ENCODE results near the gene SMIM15. TPM values are rescaled to one million over a fixed set of nuclear protein-coding genes. Genes with fewer than 3 reads are reported as not detected.

The SMIM15 gene
- total and polyA plus RNA-seq, 2 donors (not counting 3 experiments of a cell fraction or from before 2014, with no cell fraction given) = 18.4 to 48.8 TPM

- no peak overlapping the region for H3K4me3 ChIP-seq (replicated peaks in 1 of 3; ENCODE audit: insufficient read depth in 1 of 3, low read depth in 1 of 3, low read length in 3 of 3)
- no peak overlapping the region for H2AFZ ChIP-seq (ENCODE audit: low read depth, low read length)
- DNase-seq (ENCODE audit: low read depth, low spot score) (no peak), FAIRE-seq (no peak)
- H3K4me2 ChIP-seq (ENCODE audit: insufficient read depth, low read length) = peak overlapping the region; percentile 21
- no peaks in the 10 kb centered on the region for H3K9me1 ChIP-seq (replicated peaks; ENCODE audit: control insufficient read depth, extremely low read depth, insufficient read depth, low read length)
- TF ChIP-seq EZH2 (IDR thresholded peaks at IDR 0.05; ENCODE audit: borderline replicate concordance, low read depth, low read length, severe bottlenecking) (no peak), CTCF (IDR thresholded peaks at IDR 0.05; ENCODE audit: extremely low read depth in 1 of 2, insufficient read depth in 1 of 2, low read depth in 1 of 2, low read length in 2 of 2) (no peak), MYC (IDR thresholded peaks at IDR 0.05; ENCODE audit: low read depth, low read length) (no peak), MAX (IDR thresholded peaks at IDR 0.05; ENCODE audit: insufficient read depth, insufficient read length) (no peak), POLR2AphosphoS5 (IDR thresholded peaks at IDR 0.05; ENCODE audit: insufficient read depth, low read depth, low read length) (no peak), FOS (IDR thresholded peaks at IDR 0.05; ENCODE audit: borderline replicate concordance, insufficient read depth, low read length) (no peak), POLR2A (IDR thresholded peaks at IDR 0.05; ENCODE audit: low read depth, low read length) (no peak), GATA2 (IDR thresholded peaks at IDR 0.05; ENCODE audit: insufficient read depth, insufficient read length, low read depth, low read length) (no peak), JUN (IDR thresholded peaks at IDR 0.05; ENCODE audit: borderline replicate concordance, insufficient read depth, insufficient read length, low read depth) (no peak)
- no TSS peak for BruUV-seq (replicated peaks)
- H3K9me3 ChIP-seq (replicated peaks; ENCODE audit: control insufficient read depth, insufficient read depth, low read length) = no peaks in the 10 kb centered on the region
- no peak overlapping the region for H3K9ac ChIP-seq (replicated peaks; ENCODE audit: extremely low read depth, insufficient read depth, low read length)
- intact Hi-C loops (cut with micrococcal nuclease) (loop anchor here (1.0 to 10.0 kb wide), 4 partner anchors 10 to 467 kb away; no protein-coding TSS in a partner anchor), dilution Hi-C loops (cut with MboI; ENCODE audit: extremely low pct_ligation_motif_present, low sequenced_read_pairs) (no loop called here)
- H3K27ac ChIP-seq (ENCODE audit: insufficient read depth, low read depth, low read length) = no peak overlapping the region
- ChIA-PET POLR2A (no interaction called here), CTCF (interaction anchor here (1.5 to 1.7 kb wide), 2 partner anchors 105 to 170 kb away, joined by 3 to 4 read pairs; no protein-coding TSS in a partner anchor)
- peaks cover 34% of the 10 kb centered on the region for H3K79me2 ChIP-seq (ENCODE audit: control insufficient read depth, insufficient read depth, low read length)
- no peaks in the 10 kb centered on the region for H3K27me3 ChIP-seq (ENCODE audit: control insufficient read depth in 2 of 2, insufficient read depth in 2 of 2, low read length in 2 of 2)
- peaks cover 15% of the 10 kb centered on the region for H3K4me1 ChIP-seq (ENCODE audit: control insufficient read depth, extremely low read depth, insufficient read depth, low read length)
- no peaks in the 10 kb centered on the region for H4K20me1 ChIP-seq (replicated peaks; ENCODE audit: control insufficient read depth, extremely low read depth, insufficient read depth, low read length)
- peaks cover 0 to 4% of the 10 kb centered on the region in 2 experiments for H3K36me3 ChIP-seq (ENCODE audit: control insufficient read depth in 2 of 2, extremely low read depth in 1 of 2, insufficient read depth in 2 of 2, low read length in 2 of 2)
Measured at GRCh38 chr5:61159836-61160235, 2.4 kb downstream of the SMIM15 start.
